Right ventricle myocardium superior (tissue), 1 donor: ENCODE data around the gene KISS1. TPM values are rescaled to one million over a fixed set of nuclear protein-coding genes. Genes with fewer than 3 reads are reported as not detected.
"Not testable (repeated sequence)": the region's sequence is repeated elsewhere in the genome, so short reads cannot be mapped to it uniquely, and the experiment has no call there.

Source experiments
- ATAC-seq: fragments of 200-7000 bp; cut with Tn5 transposase; one replicate; pipeline ENCODE4 v1.9.1; 2020; ENCODE audit warnings: mild to moderate bottlenecking; ENCODE audit not compliant: poor library complexity
- DNase-seq: peaks from one replicate; pipeline ENCODE4 v3.0.0-alpha.2; 2020
- intact Hi-C: fragments of 100-400 bp; cut with DNase I; formaldehyde crosslinking; loops from one replicate; pipeline ENCODE4 v1.11.2; 2022
- long read RNA-seq: library from polyadenylated mRNA; unstranded; transcript quantifications from one replicate; pipeline ENCODE4 v2.0.0, GENCODE V29; 2021
- total RNA-seq: library from RNA; stranded (reverse); fragmentation: NEBNext Ultra II Directional; extraction: Animal tissue kit (Norgen Biotek cat#: 25700); gene quantifications from one replicate; pipeline ENCODE4 v1.2.1, GENCODE V29; 2021
- donor health status: DM: no; HTN: yes; CAD: no; lungs with severe emphysema.

KISS1 gene
- total RNA-seq, result not detected
- long read RNA-seq, result 0 reads

- intact Hi-C loops, result no loop called here
- no peak for ATAC-seq
- no peak for DNase-seq
Observed at GRCh38 chr1:204196068-204196795, at the start of gene KISS1. Gene KISS1, minus strand, starts transcription at chr1:204196491. Its CDS starts 3,615 bp downstream, at chr1:204192876.

GRCh38 chr1:204242920-204243319, 46.6 kb upstream of the KISS1 start:
- no peak for DNase-seq
- intact Hi-C loops, result no loop called here
- ATAC-seq, result no peak

GRCh38 chr1:204241914-204242313, 45.6 kb upstream of the KISS1 start:
- DNase-seq (no peak), ATAC-seq (no peak)
- intact Hi-C loops, result no loop called here

- intact Hi-C loops, result no loop called here
- no peak for ATAC-seq
Observed at GRCh38 chr1:204241050-204241449, 44.8 kb upstream of the KISS1 start.

GRCh38 chr1:204240233-204240632, 43.9 kb upstream of the KISS1 start:
- intact Hi-C loops, result no loop called here
- no peak for DNase-seq
- ATAC-seq, result no peak

More at GRCh38 chr1:204241050-204241449, 44.8 kb upstream of the KISS1 start:
- no peak for DNase-seq

GRCh38 chr1:204239401-204239800, 43.1 kb upstream of the KISS1 start:
- intact Hi-C loops, DNase-seq, ATAC-seq: not testable (repeated sequence)

GRCh38 chr1:204238520-204238919, 42.2 kb upstream of the KISS1 start:
- ATAC-seq, intact Hi-C loops, DNase-seq: not testable (repeated sequence)

- DNase-seq, ATAC-seq, intact Hi-C loops: not testable (repeated sequence)
Observed at GRCh38 chr1:204237515-204237914, 41.2 kb upstream of the KISS1 start.

GRCh38 chr1:204232526-204232925, 36.2 kb upstream of the KISS1 start:
- no peak for ATAC-seq
- no peak for DNase-seq
- intact Hi-C loops, result no loop called here

GRCh38 chr1:204230211-204230610, 33.9 kb upstream of the KISS1 start:
- DNase-seq (no peak), ATAC-seq (no peak)
- intact Hi-C loops, result no loop called here

GRCh38 chr1:204228896-204229295, 32.6 kb upstream of the KISS1 start:
- ATAC-seq (no peak), DNase-seq (no peak)
- intact Hi-C loops, result no loop called here

- ATAC-seq (no peak), DNase-seq (no peak)
- intact Hi-C loops, result no loop called here
Observed at GRCh38 chr1:204227996-204228785, 31.9 kb upstream of the KISS1 start.

GRCh38 chr1:204227351-204227750, 31.1 kb upstream of the KISS1 start:
- intact Hi-C loops, result no loop called here
- DNase-seq (no peak), ATAC-seq (no peak)

- intact Hi-C loops, result no loop called here
- DNase-seq (no peak), ATAC-seq (no peak)
Observed at GRCh38 chr1:204225841-204226735, 29.8 kb upstream of the KISS1 start.

GRCh38 chr1:204224655-204225054, 28.4 kb upstream of the KISS1 start:
- no peak for ATAC-seq
- DNase-seq, result no peak
- intact Hi-C loops, result no loop called here

GRCh38 chr1:204223129-204223860, 27.0 kb upstream of the KISS1 start:
- DNase-seq (no peak), ATAC-seq (no peak)
- intact Hi-C loops, result no loop called here

GRCh38 chr1:204222764-204223055, 26.4 kb upstream of the KISS1 start:
- intact Hi-C loops, result no loop called here
- DNase-seq, result no peak

GRCh38 chr1:204222006-204222763, 25.9 kb upstream of the KISS1 start:
- intact Hi-C loops, result no loop called here
- DNase-seq (no peak), ATAC-seq (no peak)

More at GRCh38 chr1:204222764-204223055, 26.4 kb upstream of the KISS1 start:
- no peak for ATAC-seq
